ENCODE measurements around the gene AXIN1. TPM values are rescaled to one million over a fixed set of nuclear protein-coding genes. Genes with fewer than 3 reads are reported as not detected.
"Not testable (repeated sequence)": the region's sequence is repeated elsewhere in the genome, so short reads cannot be mapped to it uniquely, and the experiment has no call there.

Gene AXIN1
- polyA plus RNA-seq, 1 donor = 12.4 TPM

DNA sequence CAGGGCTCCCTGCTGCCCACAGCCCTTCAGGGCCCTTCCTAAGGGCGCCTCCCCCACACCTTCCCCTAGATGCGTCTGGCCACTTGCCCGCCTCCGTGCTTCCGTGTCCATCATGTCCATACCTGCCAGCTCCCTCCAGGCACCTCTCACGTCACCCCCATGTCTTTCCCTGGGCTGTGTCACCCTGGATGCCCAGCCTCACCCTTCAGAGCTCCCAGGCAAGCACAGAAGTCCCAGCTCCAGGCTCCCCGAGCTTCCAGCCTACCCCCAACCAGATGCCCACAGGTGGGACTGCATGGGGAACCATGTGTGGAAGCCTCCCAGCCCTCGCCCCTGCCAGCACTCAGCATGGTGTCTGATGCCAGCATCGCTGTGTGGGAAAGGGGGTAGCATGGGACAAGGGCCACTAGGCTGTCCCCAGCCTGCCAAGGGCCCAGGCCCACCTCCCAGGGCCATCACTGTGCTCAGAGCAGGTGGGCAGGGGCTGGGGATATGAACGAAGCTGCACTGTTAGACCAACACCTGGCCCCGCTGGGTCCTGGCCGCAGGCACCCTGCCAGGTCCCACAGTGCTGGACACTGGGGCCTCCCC is 1.9 kb upstream of the AXIN1 start:
- no peak for DNase-seq

DNA sequence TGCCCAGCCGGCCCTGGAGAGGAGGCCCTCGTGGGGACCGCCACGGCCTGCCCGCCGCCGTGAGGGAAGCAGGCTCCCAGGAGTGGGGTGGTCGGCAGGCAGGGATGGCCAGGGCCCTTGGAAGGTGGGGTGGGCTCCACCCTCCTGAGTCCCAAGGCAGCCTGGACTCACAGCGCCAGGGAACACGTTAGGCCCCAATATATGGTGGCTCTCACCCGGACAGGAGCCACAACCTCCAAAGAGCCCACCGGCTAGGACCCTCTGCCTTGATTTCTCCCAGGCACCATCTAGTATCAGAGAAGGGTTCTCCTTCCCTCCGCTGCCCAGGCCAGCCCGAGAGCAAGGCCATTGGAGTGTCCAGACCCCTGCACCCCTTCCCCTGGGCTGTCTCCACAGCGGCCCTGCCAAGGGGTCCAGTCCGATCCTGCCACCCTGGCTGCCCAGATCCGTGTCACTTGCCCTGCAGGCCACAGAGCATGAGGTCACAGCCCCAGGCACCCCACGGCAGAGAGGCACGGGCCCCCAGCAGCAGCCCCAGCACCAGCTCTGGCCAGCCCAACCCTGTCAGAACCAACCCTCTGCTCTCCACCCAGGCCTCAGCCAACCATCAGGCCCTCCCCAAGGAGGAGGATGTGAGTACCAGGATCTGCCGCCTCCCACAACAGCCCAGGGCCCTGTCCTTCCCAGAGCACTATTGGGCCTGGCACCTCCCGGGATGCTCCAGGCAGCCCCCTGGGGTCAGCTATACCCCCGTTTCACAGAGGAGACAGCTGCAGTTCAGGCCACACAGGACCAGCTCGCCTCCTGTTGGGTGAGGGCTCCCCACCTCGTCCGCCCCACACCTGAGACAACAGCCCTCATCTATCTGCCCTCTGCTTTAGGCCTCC is 1.1 kb upstream of the AXIN1 start:
- no peak for DNase-seq

DNA sequence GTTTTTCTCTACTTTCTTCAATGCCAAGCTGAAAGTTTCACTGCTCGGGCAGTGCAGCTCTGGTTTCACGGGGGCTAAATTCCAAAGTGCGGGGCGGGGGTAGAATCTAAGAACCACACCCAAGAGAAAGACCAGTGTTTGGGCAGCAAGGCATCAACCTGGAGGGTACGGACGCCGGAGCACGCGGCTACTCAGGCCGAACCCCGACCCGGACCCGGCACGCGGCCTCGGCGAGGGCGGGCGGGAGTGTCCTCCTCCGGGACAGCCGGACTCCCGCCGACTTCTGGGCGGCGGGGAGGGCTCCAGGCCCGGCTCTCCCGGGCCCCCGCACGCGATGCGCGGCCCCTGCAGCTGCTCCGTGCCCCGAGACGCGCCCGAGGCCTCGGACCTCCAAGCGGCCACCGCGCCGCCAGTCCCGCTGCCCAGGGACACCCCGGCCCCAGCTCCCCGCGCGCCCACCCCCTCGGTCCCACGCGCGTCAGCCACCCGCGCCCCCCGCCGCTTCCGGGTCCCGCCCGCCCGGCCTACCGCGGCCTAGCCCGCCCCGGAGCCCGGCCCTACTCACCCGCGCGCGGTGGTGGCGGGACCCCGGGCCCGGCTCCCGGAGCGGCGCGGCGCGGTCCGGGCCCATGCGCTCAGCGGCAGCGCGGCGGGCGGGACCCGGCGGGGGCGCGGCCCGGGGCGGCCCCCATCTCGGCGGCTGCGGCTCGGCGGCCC is 561 bp downstream of the AXIN1 start:
- DNase-seq = no peak

DNA sequence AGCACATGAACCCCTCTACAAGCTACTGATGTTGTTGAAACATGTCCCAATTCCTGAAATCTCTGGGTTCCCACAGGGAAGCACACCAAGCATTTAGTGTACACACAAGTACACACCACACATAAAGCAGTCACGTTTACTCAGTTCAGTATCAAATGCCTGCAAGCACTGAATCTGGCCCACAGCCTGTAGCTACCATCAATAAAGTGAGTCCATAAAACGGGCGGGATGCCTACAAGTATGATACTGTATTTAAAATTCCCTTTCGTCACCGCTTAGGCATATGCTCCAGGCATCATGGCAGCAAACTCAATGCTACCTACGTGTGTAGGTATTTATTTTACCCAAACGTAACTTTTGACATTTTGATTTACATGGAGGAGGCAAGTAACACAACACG is 2.3 kb downstream of the AXIN1 start:
- DNase-seq = no peak

DNA sequence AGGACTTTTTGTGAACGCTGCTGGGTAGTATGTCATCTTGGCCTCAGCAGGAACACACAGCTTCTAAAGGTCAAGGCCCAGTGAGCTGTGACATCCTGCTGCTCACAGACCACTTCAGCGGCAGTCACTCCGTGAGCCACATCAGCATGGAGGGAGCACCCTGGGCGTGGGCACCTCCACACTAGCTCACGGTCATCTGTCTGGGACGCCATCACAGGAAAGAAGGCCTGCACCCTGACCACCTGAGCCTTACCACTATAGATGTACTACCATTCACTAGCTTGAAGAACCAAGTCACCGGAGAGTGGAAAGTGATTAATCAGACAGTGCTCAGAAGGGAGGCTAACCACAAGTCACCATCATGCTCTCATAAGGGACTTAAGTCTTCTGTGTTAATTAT is 3.3 kb downstream of the AXIN1 start:
- DNase-seq = no peak

DNA sequence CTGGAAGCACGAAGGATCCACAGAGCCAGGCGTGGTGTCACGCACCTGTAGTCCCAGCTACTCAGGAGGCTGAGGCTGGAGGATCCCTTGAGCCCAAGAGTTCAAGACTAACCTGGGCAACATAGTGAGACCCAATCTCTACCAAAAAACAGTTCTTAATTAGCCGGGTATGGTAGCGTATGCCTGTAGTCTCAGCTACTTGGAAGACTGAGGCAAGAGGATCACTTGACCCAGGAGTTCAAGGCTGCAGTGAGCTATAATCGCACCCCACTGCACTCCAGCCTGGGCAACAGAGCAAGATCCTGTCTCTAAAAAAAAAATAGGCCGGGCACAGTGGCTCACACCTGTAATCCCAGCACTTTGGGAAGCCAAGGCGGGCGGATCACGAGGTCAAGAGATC is 4.0 kb downstream of the AXIN1 start:
- not testable (repeated sequence) for DNase-seq

DNA sequence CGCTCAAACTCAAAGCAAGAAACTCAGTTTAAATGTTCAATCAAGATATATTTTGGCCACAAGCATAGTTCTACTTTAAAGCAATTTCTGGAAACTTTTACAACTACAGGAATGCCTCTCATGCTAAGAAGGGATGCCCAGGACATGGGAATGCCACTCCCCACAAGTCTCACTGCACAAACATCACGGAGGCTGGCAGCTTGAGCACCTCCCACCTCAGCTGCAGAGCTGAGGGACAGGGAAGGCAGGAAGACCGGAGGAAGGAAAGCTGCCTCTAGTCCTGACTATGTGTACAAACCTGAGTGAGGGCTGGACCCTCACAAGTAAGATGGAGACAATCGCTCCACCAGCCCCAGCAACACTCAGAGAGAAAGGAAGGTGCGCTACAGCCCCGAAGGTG is 5.3 kb downstream of the AXIN1 start:
- no peak for DNase-seq

DNA sequence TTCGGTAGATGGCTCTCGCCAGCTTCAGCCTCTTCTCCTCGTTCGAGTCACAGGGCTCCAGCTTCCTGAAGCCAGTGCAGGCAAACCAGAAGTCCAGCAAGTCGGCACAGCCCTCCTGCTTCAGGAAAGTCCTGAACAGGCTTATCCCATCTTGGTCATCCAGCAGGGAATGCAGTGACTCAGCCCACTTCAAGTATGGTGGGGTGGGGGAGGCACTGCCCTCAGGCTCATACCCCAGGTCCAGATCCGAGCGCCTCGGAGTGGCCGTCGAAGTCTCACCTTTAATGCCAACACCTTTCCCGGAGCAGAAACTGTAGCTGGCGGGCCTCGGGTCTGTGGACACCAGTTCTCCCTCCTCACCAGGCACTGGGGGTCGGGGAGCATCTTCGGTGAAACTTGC is 5.9 kb downstream of the AXIN1 start:
- DNase-seq = no peak

DNA sequence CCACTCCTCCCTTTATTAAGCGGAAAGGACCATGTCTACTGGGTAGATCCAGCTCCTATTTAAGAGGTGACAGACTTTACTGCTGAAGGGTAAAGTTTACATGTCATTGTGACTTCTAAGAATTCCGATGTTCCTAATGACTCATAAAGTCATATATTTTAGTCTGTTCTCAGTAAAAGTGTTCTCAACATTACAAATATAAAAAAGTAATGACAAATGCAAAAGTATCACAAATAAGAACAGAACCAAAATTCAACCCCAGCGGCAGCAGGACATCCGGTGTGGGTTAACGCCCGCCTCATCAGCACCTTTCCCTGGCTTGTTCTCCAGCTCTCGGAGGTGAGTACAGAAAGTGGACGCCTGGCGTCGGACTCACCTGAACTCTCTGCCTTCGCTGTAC is 6.8 kb downstream of the AXIN1 start:
- DNase-seq = no peak

DNA sequence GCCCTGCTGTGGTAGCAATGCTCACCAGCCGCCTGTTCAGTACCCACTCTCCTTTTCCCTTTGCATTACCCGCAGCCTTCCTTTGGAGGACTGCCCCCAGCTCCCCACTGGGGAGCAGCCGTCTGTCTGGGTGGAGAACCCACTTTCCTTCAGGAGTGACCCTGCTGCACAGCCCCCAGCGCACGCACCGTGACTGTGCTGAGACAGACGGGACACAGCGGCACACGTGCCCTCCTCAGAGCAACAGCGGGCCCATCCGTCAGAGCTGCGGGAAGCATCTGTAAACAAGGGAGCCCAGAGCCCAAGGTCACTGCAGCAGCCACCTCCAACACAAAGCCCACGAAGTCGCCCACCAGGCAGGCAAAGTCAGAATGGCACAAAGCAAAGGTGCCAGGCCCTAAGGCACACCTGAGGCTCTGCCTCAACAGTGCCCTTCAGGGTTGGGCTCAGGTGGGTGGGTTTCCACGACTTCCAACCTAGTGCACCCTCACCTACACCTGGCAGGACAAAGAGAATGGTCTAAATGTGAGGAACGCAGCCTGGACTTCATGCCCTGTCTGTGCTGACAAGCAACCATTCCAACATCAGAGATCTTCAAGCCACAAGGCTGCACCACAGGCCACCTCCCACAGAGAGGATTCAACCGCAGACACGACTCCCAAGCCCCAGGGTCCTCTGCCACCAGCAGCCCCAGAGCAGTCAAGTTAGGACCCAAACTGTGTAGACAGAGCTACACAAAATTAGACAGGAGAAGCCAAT is 9.9 kb downstream of the AXIN1 start:
- no peak for DNase-seq

DNA sequence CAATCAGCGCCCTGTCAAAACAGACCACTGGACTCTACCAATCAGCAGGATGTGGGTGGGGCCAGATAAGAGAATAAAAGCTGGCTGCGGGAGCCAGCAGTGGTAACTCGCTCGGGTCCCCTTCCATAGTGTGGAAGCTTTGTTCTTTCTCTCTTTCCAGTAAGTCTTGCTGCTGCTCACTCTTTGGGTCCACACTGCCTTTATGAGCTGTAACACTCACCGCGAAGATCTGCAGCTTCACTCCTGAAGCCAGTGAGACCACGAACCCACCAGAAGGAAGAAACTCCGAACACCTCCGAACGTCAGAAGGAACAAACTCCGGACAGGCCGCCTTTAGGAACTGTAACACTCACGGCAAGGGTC is 10.6 kb downstream of the AXIN1 start:
- not testable (repeated sequence) for DNase-seq

DNA sequence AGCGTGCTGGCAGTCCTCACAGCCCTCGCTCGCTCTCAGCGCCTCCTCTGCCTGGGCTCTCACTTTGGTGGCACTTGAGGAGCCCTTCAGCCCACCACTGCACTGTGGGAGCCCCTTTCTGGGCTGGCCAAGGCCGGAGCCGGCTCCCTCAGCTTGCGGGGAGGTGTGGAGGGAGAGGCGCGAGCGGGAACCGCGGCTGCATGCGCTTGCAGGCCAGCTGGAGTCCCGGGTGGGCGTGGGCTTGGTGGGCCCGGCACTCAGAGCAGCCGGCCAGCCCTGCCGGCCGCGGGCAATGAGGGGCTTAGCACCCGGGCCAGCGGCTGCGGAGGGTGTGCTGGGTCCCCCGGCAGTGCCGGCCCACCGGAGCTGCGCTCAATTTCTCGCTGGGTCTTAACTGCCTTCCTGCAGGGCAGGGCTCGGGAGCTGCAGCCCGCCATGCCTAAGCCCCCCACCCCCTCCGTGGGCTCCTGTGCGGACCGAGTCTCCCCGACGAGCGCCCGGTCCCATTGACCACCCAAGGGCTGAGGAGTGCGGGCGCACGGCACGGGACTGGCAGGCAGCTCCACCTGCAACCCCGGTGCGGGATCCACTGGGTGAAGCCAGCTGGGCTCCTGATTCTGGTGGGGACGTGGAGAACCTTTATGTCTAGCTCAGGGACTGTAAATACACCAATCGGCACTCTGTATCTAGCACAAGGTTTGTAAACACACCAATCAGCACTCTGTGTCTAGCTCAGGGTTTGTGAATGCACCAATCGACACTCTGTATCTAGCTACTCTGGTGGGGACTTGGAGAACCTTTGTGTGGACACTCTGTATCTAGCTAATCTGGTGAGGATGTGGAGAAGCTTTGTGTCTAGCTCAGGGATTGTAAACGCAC is 11.2 kb downstream of the AXIN1 start:
- DNase-seq = not testable (repeated sequence)

DNA sequence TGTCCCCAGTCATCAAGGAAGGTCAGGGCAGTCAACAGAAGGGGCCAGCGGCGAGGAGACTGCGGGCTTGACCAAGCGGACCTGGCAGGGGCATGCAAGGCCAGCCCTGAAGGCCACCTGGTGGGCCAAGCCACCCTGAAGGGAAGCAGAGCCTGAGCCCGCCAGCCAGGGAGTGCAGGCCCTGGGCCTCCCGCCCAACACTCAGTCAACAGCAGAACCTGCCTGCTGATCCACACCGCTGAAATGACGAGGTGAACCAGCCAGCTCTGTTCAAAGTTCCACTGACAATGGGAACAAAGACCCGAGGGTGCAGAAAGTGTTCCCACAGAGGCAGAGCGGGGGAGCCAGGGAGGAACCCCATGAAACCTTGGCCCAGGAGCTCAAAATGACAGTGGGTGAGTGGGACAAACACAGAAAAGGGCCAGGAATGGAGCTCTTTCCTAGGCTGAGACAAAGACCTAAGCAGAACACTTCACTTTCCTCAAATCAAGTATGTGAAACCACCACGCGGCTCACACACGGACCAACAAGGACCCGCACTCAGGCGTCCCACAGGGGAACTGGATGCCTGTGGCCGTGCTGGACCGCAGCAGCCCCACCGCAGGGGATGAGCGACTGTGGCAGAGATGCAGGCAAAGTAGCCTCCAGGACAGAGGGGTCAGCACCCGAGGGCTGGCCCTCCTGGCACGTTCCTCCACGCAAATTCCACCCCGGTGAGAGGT is 12.0 kb downstream of the AXIN1 start:
- no peak for DNase-seq

DNA sequence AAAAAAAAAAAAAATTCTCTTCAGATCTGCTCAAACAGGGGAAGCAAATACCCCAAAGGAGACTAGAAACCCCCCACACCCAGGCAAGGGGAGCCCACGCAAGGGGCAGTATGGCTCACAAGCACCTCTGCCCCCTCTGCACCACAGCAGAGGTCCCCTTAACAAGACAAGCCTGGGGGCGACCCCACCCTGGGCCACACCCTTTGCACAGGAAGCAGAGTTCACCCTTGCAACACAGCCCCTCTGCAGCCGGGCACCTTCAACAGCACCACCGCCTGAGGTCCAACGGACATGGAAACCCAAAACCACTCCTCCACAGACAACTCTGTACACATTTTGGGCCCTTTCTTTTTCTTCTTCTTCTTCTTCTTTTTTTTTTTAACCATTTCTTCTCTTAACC is 12.8 kb downstream of the AXIN1 start:
- no peak for DNase-seq

DNA sequence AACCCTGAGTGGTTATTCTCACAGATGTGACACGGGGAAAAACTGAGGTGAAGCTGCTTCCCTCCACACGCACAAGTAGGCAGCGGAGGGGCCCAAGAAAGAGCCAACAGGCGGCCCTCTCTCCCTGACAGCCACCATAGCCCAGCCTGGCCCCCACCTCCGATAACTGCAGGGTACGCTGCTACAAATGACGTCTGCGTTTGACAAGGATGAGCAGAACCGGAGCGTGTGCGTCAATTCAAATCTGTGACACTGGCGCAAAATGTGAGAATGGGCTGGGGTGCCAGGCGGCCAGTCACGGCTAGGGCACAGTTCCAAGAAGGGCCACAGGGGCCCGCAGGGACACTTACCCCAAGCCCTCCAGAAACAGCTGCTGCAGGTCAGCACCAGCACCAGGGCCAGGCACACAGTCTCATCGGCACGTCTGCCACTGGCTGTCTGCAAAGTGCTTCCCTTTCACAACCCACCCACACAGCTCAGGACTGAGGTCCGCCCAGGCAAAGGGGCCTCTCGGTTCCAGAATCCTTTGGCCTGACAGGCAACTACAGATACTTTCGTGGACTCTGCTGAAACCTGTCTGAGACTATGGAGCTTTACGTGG is 14.4 kb downstream of the AXIN1 start:
- no peak for DNase-seq

DNA sequence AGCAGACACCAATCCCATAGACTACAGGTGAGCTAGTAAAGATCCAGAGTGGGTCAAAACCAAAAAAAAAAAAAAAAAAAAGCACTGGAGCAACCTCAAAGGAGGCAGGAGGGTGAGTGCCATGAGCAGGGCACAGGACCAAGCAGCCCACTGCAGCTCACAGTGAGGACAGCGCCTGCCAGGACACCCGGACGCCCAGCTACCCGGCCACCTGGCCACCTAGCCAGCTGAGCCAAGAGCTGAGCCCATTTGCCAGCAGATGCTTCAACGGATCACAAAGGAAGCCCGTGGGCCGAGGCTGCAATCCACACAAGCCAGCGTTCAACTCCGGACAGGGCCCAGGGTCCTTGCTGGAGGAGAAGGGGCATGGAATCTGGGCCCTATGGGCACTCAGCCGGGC is 15.1 kb downstream of the AXIN1 start:
- DNase-seq = no peak

DNA sequence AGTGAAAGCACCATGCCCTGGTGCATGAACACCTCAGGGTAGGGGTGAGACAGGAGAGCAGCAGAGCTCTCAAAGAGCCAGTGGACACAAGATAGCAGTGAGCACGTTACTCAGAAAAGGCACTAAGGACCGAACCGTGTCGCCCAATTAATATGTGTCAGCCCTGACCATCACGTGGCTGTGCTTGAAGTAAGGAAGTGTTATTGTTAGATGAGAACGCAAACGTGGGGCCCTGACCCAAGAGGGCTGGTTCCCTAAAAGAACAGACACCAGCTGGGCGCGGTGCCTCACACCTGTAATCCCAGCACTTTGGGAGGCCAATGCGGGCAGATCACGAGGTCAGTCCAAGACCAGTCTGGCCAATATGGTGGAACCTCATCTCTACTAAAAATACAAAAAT is 16.3 kb downstream of the AXIN1 start:
- DNase-seq = no peak

DNA sequence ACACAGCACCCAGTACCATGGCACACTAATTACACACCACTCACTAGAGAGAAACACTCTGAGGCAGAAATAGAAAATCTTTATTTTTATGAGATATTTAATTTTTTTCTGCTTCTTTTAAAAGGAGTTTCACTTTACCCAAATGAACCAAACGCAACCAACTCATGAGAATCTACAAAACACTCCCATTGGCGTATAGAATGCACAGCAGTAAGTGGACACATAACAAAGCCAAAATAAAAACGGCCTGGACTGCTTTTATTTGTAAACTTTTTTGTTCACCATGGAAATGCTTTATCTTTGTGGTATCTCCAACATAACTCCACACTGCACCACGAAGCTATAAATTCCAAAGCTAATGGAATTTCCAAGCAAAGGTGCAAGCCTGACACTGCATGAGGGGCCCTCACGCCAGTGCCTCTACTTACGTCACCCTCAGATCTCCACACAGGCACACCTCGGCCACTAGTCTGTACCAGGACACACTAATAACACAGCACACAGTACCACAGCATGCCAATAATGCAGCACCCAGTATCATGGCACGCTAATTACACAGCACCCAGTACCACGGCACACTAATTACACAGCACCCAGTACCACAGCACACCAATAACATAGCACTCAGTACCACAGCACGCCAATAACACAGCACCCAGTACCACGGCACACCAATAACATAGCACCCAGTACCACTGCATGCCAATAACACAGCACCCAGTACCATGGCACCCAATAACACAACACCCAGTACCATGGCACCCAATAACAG is 17.5 kb downstream of the AXIN1 start:
- not testable (repeated sequence) for DNase-seq

DNA sequence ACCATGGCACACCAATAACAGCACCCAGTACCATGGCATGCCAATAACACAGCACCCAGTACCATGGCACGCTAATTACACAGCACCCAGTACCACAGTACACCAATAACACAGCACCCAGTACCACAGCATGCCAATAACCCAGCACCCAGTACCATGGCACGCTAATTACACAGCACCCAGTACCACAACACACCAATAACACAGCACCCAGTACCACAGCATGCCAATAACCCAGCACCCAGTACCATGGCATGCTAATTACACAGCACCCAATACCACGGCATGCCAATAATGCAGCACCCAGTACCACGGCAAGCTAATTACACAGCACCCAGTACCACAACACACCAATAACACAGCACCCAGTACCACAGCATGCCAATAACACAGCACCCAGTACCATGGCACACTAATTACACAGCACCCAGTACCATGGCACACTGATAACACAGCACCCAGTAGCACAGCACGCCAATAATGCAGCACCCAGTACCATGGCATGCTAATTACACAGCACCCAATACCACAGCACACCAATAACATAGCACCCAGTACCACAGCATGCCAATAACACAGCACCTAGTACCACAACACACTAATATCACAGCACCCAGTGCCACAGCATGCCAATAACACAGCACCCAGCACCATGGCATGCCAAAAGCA is 18.2 kb downstream of the AXIN1 start:
- not testable (repeated sequence) for DNase-seq

All from hindlimb muscle (tissue), 1 donor.